Activated T-cell treated with anti-CD3 and anti-CD28 coated beads, Interleukin-2, amount 50 U/mL, for 4 hours (primary cell): Measurements from ENCODE around the gene WWOX. TPM values are rescaled to one million over a fixed set of nuclear protein-coding genes. Genes with fewer than 3 reads are reported as not detected.

Experiments used
- ATAC-seq, 2 donors: fragments of 200-7000 bp; cut with Tn5 transposase; one replicate each; pipeline ENCODE4 v1.10.0; 2021
- DNase-seq: peaks from one replicate; pipeline ENCODE4 v3.0.0-alpha.2; 2020
- H3K27me3 Mint-ChIP-seq: one replicate; pipeline ENCODE4 v1.8.0; 2021; ENCODE audit warnings: low read depth, mixed read lengths
- H3K36me3 Mint-ChIP-seq: one replicate; pipeline ENCODE4 v1.8.0; 2022; ENCODE audit warnings: mixed read lengths; ENCODE audit not compliant: insufficient read depth
- H3K4me1 Mint-ChIP-seq: one replicate; pipeline ENCODE4 v1.8.0; 2021; ENCODE audit warnings: low read depth, mixed read lengths
- H3K4me3 Mint-ChIP-seq: one replicate; pipeline ENCODE4 v1.8.0; 2021; ENCODE audit warnings: mild to moderate bottlenecking, moderate library complexity, mixed read lengths
- H3K9me3 Mint-ChIP-seq: one replicate; pipeline ENCODE4 v1.8.0; 2021; ENCODE audit warnings: mixed read lengths
- total RNA-seq, 3 donors: library from RNA; stranded (reverse); gene quantifications; one replicate each; pipeline ENCODE4 v1.2.1, GENCODE V29; 2021

The WWOX gene
- total RNA-seq, 3 donors from 2014 or later, result 13.9 to 19.1 (median 18.9) TPM

GRCh38 chr16:78118469-78119025 lies 19.1 kb downstream of the WWOX start:
- ATAC-seq (no peak), DNase-seq (no peak)
- Mint-ChIP-seq H3K9me3 (no peaks in the 10 kb centered on the region), H3K4me1 (peaks cover 3% of the 10 kb centered on the region), H3K27me3 (no peaks in the 10 kb centered on the region), H3K4me3 (no peak overlapping the region), H3K36me3 (peaks cover 11% of the 10 kb centered on the region)

- Mint-ChIP-seq H3K27me3 (no peaks in the 10 kb centered on the region), H3K9me3 (no peaks in the 10 kb centered on the region), H3K36me3 (peaks cover under 1% of the 10 kb centered on the region), H3K4me3 (no peak overlapping the region), H3K4me1 (peaks cover 3% of the 10 kb centered on the region)
- DNase-seq, result no peak
- peak; percentile 50 to 60 for ATAC-seq
Measured at GRCh38 chr16:78122774-78123315, 23.4 kb downstream of the WWOX start.

- Mint-ChIP-seq H3K9me3 (no peaks in the 10 kb centered on the region), H3K27me3 (no peaks in the 10 kb centered on the region), H3K36me3 (peaks cover 10% of the 10 kb centered on the region), H3K4me3 (no peak overlapping the region), H3K4me1 (peaks cover 3% of the 10 kb centered on the region)
- no peak for DNase-seq
- ATAC-seq, result no peak
Measured at GRCh38 chr16:78125112-78125844, 25.8 kb downstream of the WWOX start.

GRCh38 chr16:78126662-78127061 lies 27.2 kb downstream of the WWOX start:
- ATAC-seq (no peak), DNase-seq (no peak)
- Mint-ChIP-seq H3K4me1 (peaks cover 3% of the 10 kb centered on the region), H3K9me3 (no peaks in the 10 kb centered on the region), H3K27me3 (no peaks in the 10 kb centered on the region), H3K36me3 (peaks cover 10% of the 10 kb centered on the region), H3K4me3 (no peak overlapping the region)

GRCh38 chr16:78127130-78127529 lies 27.7 kb downstream of the WWOX start:
- H3K9me3 Mint-ChIP-seq, result no peaks in the 10 kb centered on the region
- H3K4me1 Mint-ChIP-seq, result peaks cover 3% of the 10 kb centered on the region
- H3K36me3 Mint-ChIP-seq, result peaks cover 11% of the 10 kb centered on the region
- no peak for DNase-seq
- no peak for ATAC-seq
- no peak overlapping the region for H3K4me3 Mint-ChIP-seq
- H3K27me3 Mint-ChIP-seq, result no peaks in the 10 kb centered on the region

- H3K4me1 Mint-ChIP-seq, result no peaks in the 10 kb centered on the region
- no peak overlapping the region for H3K4me3 Mint-ChIP-seq
- H3K27me3 Mint-ChIP-seq, result no peaks in the 10 kb centered on the region
- H3K36me3 Mint-ChIP-seq, result peaks cover 13% of the 10 kb centered on the region
- H3K9me3 Mint-ChIP-seq, result no peaks in the 10 kb centered on the region
- no peak for ATAC-seq
- DNase-seq, result no peak
Measured at GRCh38 chr16:78128913-78129312, 29.5 kb downstream of the WWOX start.

- ATAC-seq (no peak), DNase-seq (no peak)
- Mint-ChIP-seq H3K9me3 (no peaks in the 10 kb centered on the region), H3K36me3 (peaks cover 13% of the 10 kb centered on the region), H3K27me3 (no peaks in the 10 kb centered on the region), H3K4me3 (no peak overlapping the region), H3K4me1 (no peaks in the 10 kb centered on the region)
Measured at GRCh38 chr16:78129349-78129748, 29.9 kb downstream of the WWOX start.

GRCh38 chr16:78130083-78130608 lies 30.7 kb downstream of the WWOX start:
- Mint-ChIP-seq H3K4me1 (peaks cover 7% of the 10 kb centered on the region), H3K4me3 (no peak overlapping the region), H3K36me3 (peaks cover 13% of the 10 kb centered on the region), H3K27me3 (no peaks in the 10 kb centered on the region), H3K9me3 (no peaks in the 10 kb centered on the region)
- DNase-seq (no peak), ATAC-seq (no peak)

- no peaks in the 10 kb centered on the region for H3K27me3 Mint-ChIP-seq
- no peak overlapping the region for H3K4me3 Mint-ChIP-seq
- H3K36me3 Mint-ChIP-seq, result peaks cover 13% of the 10 kb centered on the region
- H3K9me3 Mint-ChIP-seq, result no peaks in the 10 kb centered on the region
- DNase-seq (no peak), ATAC-seq (no peak)
- H3K4me1 Mint-ChIP-seq, result peaks cover 11% of the 10 kb centered on the region
Measured at GRCh38 chr16:78130950-78131349, 31.5 kb downstream of the WWOX start.

GRCh38 chr16:78133919-78134318 lies 34.5 kb downstream of the WWOX start:
- Mint-ChIP-seq H3K27me3 (no peaks in the 10 kb centered on the region), H3K36me3 (peaks cover 9% of the 10 kb centered on the region), H3K9me3 (no peaks in the 10 kb centered on the region), H3K4me3 (no peak overlapping the region), H3K4me1 (peaks cover 11% of the 10 kb centered on the region)
- no peak for ATAC-seq
- DNase-seq, result no peak

GRCh38 chr16:78134944-78135619 lies 35.6 kb downstream of the WWOX start:
- H3K4me1 Mint-ChIP-seq, result peaks cover 11% of the 10 kb centered on the region
- no peaks in the 10 kb centered on the region for H3K9me3 Mint-ChIP-seq
- no peak for DNase-seq
- no peak for ATAC-seq
- no peaks in the 10 kb centered on the region for H3K27me3 Mint-ChIP-seq
- H3K4me3 Mint-ChIP-seq, result no peak overlapping the region
- H3K36me3 Mint-ChIP-seq, result peaks cover 4% of the 10 kb centered on the region

GRCh38 chr16:78137179-78137578 lies 37.7 kb downstream of the WWOX start:
- H3K4me1 Mint-ChIP-seq, result peaks cover 11% of the 10 kb centered on the region

GRCh38 chr16:78137782-78138616 lies 38.5 kb downstream of the WWOX start:
- H3K9me3 Mint-ChIP-seq, result no peaks in the 10 kb centered on the region
- H3K27me3 Mint-ChIP-seq, result no peaks in the 10 kb centered on the region
- DNase-seq (no peak), ATAC-seq (no peak)
- no peaks in the 10 kb centered on the region for H3K36me3 Mint-ChIP-seq
- H3K4me1 Mint-ChIP-seq, result peaks cover 11% of the 10 kb centered on the region
- H3K4me3 Mint-ChIP-seq, result no peak overlapping the region

More at GRCh38 chr16:78137179-78137578, 37.7 kb downstream of the WWOX start:
- Mint-ChIP-seq H3K4me3 (no peak overlapping the region), H3K9me3 (no peaks in the 10 kb centered on the region), H3K27me3 (no peaks in the 10 kb centered on the region), H3K36me3 (peaks cover 2% of the 10 kb centered on the region)
- no peak for DNase-seq
- ATAC-seq, result no peak
